Neural cell (in vitro differentiated cells): ENCODE data around the gene H6PD.

Experiments
- EP300 ChIP-seq: fragments of 450-650 bp; conservative IDR thresholded peaks from 2 replicates; pipeline ENCODE4 v1.6.1; 2014; ENCODE audit warnings: antibody characterized with exemption, mild to moderate bottlenecking, moderate library complexity; ENCODE audit not compliant: poor library complexity, severe bottlenecking
- TAF1 ChIP-seq: IDR thresholded peaks from 2 replicates; pipeline ENCODE4 v1.6.1; 2012; ENCODE audit warnings: low read depth

- TF ChIP-seq TAF1 (no peak), EP300 (no peak)
Measured at GRCh38 chr1:9192578-9193232, 41.9 kb upstream of the H6PD start.
